HG03066 (cell line): ENCODE results near the gene RAB36.
A peak's percentile ranks its signal among the peaks of the same experiment; 100 is the strongest.
"Not testable (repeated sequence)": the region's sequence is repeated elsewhere in the genome, so short reads cannot be mapped to it uniquely, and the experiment has no call there.

ENCODE experiments used
- ATAC-seq: cut with Tn5 transposase; IDR thresholded peaks from one replicate; pipeline ENCODE4 v1.9.1; 2021; ENCODE audit warnings: low read depth; ENCODE audit not compliant: unreplicated experiment

RAB36 gene

GRCh38 chr22:23136991-23137390 lies 8.3 kb upstream of the RAB36 start:
- ATAC-seq: not testable (repeated sequence)

- no peak for ATAC-seq
These were observed 7.8 kb upstream of the RAB36 start for GRCh38 chr22:23137468-23137867.

- ATAC-seq: peak; percentile 49
These were observed 7.2 kb upstream of the RAB36 start for GRCh38 chr22:23137905-23138561.

GRCh38 chr22:23138584-23139435 lies 6.5 kb upstream of the RAB36 start:
- ATAC-seq: no peak

- no peak for ATAC-seq
These were observed 4.9 kb upstream of the RAB36 start for GRCh38 chr22:23140385-23140784.

GRCh38 chr22:23142546-23143105 lies 2.7 kb upstream of the RAB36 start:
- no peak for ATAC-seq

GRCh38 chr22:23143119-23143518 lies 2.2 kb upstream of the RAB36 start:
- ATAC-seq: no peak

- no peak for ATAC-seq
These were observed 845 bp upstream of the RAB36 start for GRCh38 chr22:23144432-23144831.

GRCh38 chr22:23145878-23146470 lies 697 bp downstream of the RAB36 start:
- no peak for ATAC-seq

- ATAC-seq: no peak
These were observed 1.4 kb downstream of the RAB36 start for GRCh38 chr22:23146478-23147205.

- no peak for ATAC-seq
These were observed 2.5 kb downstream of the RAB36 start for GRCh38 chr22:23147617-23148387.

- ATAC-seq: no peak
These were observed 4.5 kb downstream of the RAB36 start for GRCh38 chr22:23149743-23150238.

GRCh38 chr22:23150762-23151161 lies 5.5 kb downstream of the RAB36 start:
- ATAC-seq: no peak

- ATAC-seq: no peak
These were observed 6.5 kb downstream of the RAB36 start for GRCh38 chr22:23151827-23152226.

GRCh38 chr22:23152238-23153114 lies 7.2 kb downstream of the RAB36 start:
- no peak for ATAC-seq

GRCh38 chr22:23153994-23154393 lies 8.7 kb downstream of the RAB36 start:
- ATAC-seq: no peak

- no peak for ATAC-seq
These were observed 9.2 kb downstream of the RAB36 start for GRCh38 chr22:23154461-23154860.

- no peak for ATAC-seq
These were observed 9.9 kb downstream of the RAB36 start for GRCh38 chr22:23155143-23155542.

- no peak for ATAC-seq
These were observed 10.6 kb downstream of the RAB36 start for GRCh38 chr22:23155831-23156230.
